Psoas muscle (tissue), 8 donors: ENCODE measurements around the gene GALNT10. TPM values are rescaled to one million over a fixed set of nuclear protein-coding genes. Genes with fewer than 3 reads are reported as not detected.

ENCODE experiments used
- ATAC-seq, 4 donors: fragments of 200-7000 bp; cut with Tn5 transposase; one replicate each; pipeline ENCODE4 v1.9.1; 2020; ENCODE audit warnings: moderate library complexity in 3 of 4, mild to moderate bottlenecking in 2 of 4
- DNase-seq, 2 donors: peaks; one replicate each; pipeline ENCODE4 v3.0.0-alpha.2; 2020
- H3K27ac ChIP-seq: fragments of 200-600 bp; one replicate; pipeline ENCODE4 v1.8.0; 2022
- H3K27me3 ChIP-seq, 3 donors: fragments of 200-600 bp in 1 of 3; one replicate each; pipeline versions ENCODE4 v1.6.1 to v1.8.0; 2013 to 2022; ENCODE audit warnings: low read length in 2 of 3, mild to moderate bottlenecking in 2 of 3, moderate library complexity in 1 of 3; ENCODE audit not compliant: insufficient read depth in 3 of 3
- H3K36me3 ChIP-seq, 2 donors: fragments of 200-600 bp in 1 of 2; one replicate each; pipeline versions ENCODE4 v1.6.1 to v1.8.0; 2013 to 2022; ENCODE audit warnings: low read depth in 1 of 2, mild to moderate bottlenecking in 1 of 2, moderate library complexity in 1 of 2; ENCODE audit not compliant: insufficient read depth in 1 of 2
- H3K4me1 ChIP-seq: fragments of 200-600 bp; one replicate; pipeline ENCODE4 v1.8.0; 2022
- H3K4me3 ChIP-seq: fragments of 200-600 bp; one replicate; pipeline ENCODE4 v1.8.0; 2022; ENCODE audit warnings: mild to moderate bottlenecking
- H3K9me3 ChIP-seq: fragments of 200-600 bp; one replicate; pipeline ENCODE4 v1.8.0; 2022
- CTCF ChIP-seq: fragments of 200-600 bp; IDR thresholded peaks from one replicate; pipeline ENCODE4 v1.8.0; 2022; ENCODE audit warnings: antibody characterized with exemption
- WGBS, 3 donors: extraction: QIAGEN DNeasy Blood & Tissue Kit; methylation state at CpG; one replicate each; pipeline versions ENCODE4 v1.1.6 to v1.1.7; 2013; 5-methylcytosine and 5-hydroxymethylcytosine counted together
- intact Hi-C, 2 donors: fragments of 100-400 bp; cut with DNase I; formaldehyde crosslinking; loops; one replicate each; pipeline versions ENCODE4 v1.11.0 to v1.14.2; 2022
- polyA plus RNA-seq, 3 donors: library from polyadenylated mRNA; stranded (reverse); fragments of 200-250 nt; gene quantifications; one replicate each; pipeline ENCODE4 v1.2.3, GENCODE V29; 2013
- total RNA-seq, 4 donors: library from RNA; stranded (reverse); fragmentation: NEBNext Ultra II Directional in 2 of 4; extraction: Animal tissue kit (Norgen Biotek cat#: 25700) in 2 of 4; gene quantifications; one replicate each; pipeline versions ENCODE4 v1.2.1 to v1.2.4, GENCODE V29; 2021 to 2023
- donor health status: healthy with polysubstance abuse.
- donor health status: DM: no; HTN: no; CAD: no; lungs with moderate emphysema.
- donor health status: Bipolar disorder and iron deficiency.
- donor health status: healthy.
- donor health status: DM: yes; HTN: yes; CAD: no.
- donor health status: DM: no; HTN: no; CAD: no.
- donor health status: DM: no; HTN: no; CAD: no.
- donor health status: DM: yes; HTN: yes; CAD: no.

The GALNT10 gene
- total and polyA plus RNA-seq, 7 donors, result 4.2 to 9.9 (median 6.8) TPM

GRCh38 chr5:154355129-154355611, 164.6 kb downstream of the GALNT10 start:
- Histone ChIP-seq H3K9me3 (no peaks in the 10 kb centered on the region), H3K4me3 (no peak overlapping the region), H3K36me3 (no peaks in the 10 kb centered on the region), H3K4me1 (no peaks in the 10 kb centered on the region), H3K27me3 (no peaks in the 10 kb centered on the region), H3K27ac (no peak overlapping the region)
- DNase-seq, result peak; percentile 31 to 69
- no peak for TF ChIP-seq CTCF
- intact Hi-C loops, result no loop called here
- WGBS, 3 donors, result 24 to 33% (median 30%) methylated on average over 5 of the region's 5 CpGs
- ATAC-seq, result peak in 1 of 4 donors; percentile 43

DNA sequence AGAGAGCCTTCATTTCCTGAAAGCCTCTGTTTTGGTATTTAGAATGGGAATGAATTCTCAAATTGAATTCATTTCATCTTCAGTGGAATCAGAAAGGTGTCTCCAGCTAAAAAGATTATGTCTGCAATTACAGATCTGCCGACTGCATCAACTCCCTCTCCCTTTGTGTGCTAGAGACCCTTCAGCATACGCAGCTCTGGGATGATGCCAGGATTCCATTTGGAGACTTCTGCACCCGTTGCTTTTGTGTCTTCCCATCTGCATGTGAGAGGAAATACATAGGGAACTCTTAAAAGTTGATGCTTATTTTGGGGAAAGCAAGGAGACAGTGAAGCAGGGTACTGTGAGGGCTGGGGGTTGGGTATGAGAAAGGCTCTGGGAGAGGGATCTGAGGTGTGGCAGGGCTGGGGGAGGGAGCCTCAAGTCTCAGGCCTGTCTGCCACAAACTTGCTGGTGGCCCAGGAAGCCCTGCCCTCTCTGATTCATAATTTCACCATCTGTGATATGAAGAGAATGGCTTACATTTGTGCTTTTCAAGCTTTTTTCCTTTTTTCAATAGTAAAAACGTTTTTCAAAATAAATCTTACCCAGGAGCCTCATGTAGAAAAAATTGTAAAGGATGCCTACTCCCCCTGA, 165.6 kb downstream of the GALNT10 start:
- WGBS, 3 donors, result 50 to 59% (median 54%) methylated on average over 4 of the region's 4 CpGs
- no peaks in the 10 kb centered on the region for H3K27me3 ChIP-seq
- no peak for TF ChIP-seq CTCF
- H3K27ac ChIP-seq, result no peak overlapping the region
- H3K4me3 ChIP-seq, result no peak overlapping the region
- H3K36me3 ChIP-seq, result no peaks in the 10 kb centered on the region
- ATAC-seq, result no peak
- H3K4me1 ChIP-seq, result no peaks in the 10 kb centered on the region
- intact Hi-C loops, result no loop called here
- no peaks in the 10 kb centered on the region for H3K9me3 ChIP-seq
- DNase-seq, result no peak

GRCh38 chr5:154356958-154357357, 166.4 kb downstream of the GALNT10 start:
- no peak for DNase-seq
- Histone ChIP-seq H3K27ac (no peak overlapping the region), H3K36me3 (no peaks in the 10 kb centered on the region), H3K27me3 (no peaks in the 10 kb centered on the region), H3K9me3 (no peaks in the 10 kb centered on the region), H3K4me3 (no peak overlapping the region), H3K4me1 (no peaks in the 10 kb centered on the region)
- no peak for ATAC-seq
- intact Hi-C loops, result no loop called here
- TF ChIP-seq CTCF, result no peak
- WGBS, 3 donors, result 85 to 96% (median 94%) methylated on average over 3 of the region's 3 CpGs

- no peaks in the 10 kb centered on the region for H3K27me3 ChIP-seq
- DNase-seq (no peak), ATAC-seq (no peak)
- H3K27ac ChIP-seq, result no peak overlapping the region
- H3K9me3 ChIP-seq, result no peaks in the 10 kb centered on the region
- WGBS, 3 donors, result 81 to 87% (median 85%) methylated on average over 11 of the region's 11 CpGs
- H3K4me3 ChIP-seq, result no peak overlapping the region
- no peaks in the 10 kb centered on the region for H3K4me1 ChIP-seq
- no peaks in the 10 kb centered on the region for H3K36me3 ChIP-seq
- intact Hi-C loops, result no loop called here
- no peak for TF ChIP-seq CTCF
Observed at GRCh38 chr5:154358516-154359220, 168.1 kb downstream of the GALNT10 start.
